A549 (cell line): ENCODE results near the gene NPLOC4. TPM values are rescaled to one million over a fixed set of nuclear protein-coding genes. Genes with fewer than 3 reads are reported as not detected.
"Not testable (repeated sequence)": the region's sequence is repeated elsewhere in the genome, so short reads cannot be mapped to it uniquely, and the experiment has no call there.

Source experiments
- ATAC-seq, 2 experiments: fragments of 200-7000 bp in 1 of 2; fragments of >200 bp in 1 of 2; cut with Nextera tagmentation in 1 of 2; cut with Tn5 transposase in 1 of 2; 3 replicates each; pipeline versions ENCODE4 v1.8.0 to v1.9.1; 2018 to 2020; ENCODE audit warnings: mild to moderate bottlenecking in 1 of 2, moderate library complexity in 1 of 2
- CTCF ChIA-PET: fragments of 300-600 bp; sonication (Branson Sonifier 250); formaldehyde crosslinking; extraction: SDS; loops from one replicate; lab custom pipeline; 2021; ENCODE audit warnings: antibody characterized with exemption, inconsistent platforms; lab: Yijun Ruan, JAX
- POLR2A ChIA-PET: fragments of 350-600 bp; formaldehyde crosslinking; extraction: SDS; loops from one replicate; lab custom pipeline; 2021; ENCODE audit warnings: antibody characterized with exemption, inconsistent platforms; lab: Yijun Ruan, JAX
- DNase-seq, 2 experiments: peaks; one replicate each; pipeline versions ENCODE4 v3.0.0 to v3.0.0-alpha.2; 2011 to 2016; ENCODE audit warnings: low read depth in 1 of 2, low spot score in 1 of 2
- FAIRE-seq: peaks from 2 replicates; lab custom pipeline; 2011; peaks lifted over from hg19 to GRCh38; lab: Jason Lieb, UNC
- H3K27ac ChIP-seq, 2 experiments: fragments of >200 bp; sonication (Bioruptor Twin); formaldehyde crosslinking; 3 replicates each; pipeline ENCODE4 v1.5.1; 2016 to 2017
- H3K4me1 ChIP-seq: fragments of >200 bp; sonication (Bioruptor Twin); formaldehyde crosslinking; 3 replicates; pipeline ENCODE4 v1.6.1; 2016
- H3K4me2 ChIP-seq: fragments of >200 bp; sonication (Bioruptor Twin); formaldehyde crosslinking; 3 replicates; pipeline ENCODE4 v1.6.1; 2016
- H3K4me3 ChIP-seq: fragments of >200 bp; sonication (Bioruptor Twin); formaldehyde crosslinking; 3 replicates; pipeline ENCODE4 v1.5.1; 2016
- H3K9me3 ChIP-seq: fragments of >200 bp; sonication (Bioruptor Twin); formaldehyde crosslinking; 3 replicates; pipeline ENCODE4 v1.6.1; 2016
- BHLHE40 ChIP-seq: IDR thresholded peaks from 2 replicates; pipeline ENCODE4 v1.6.1; 2012; ENCODE audit warnings: low read depth, low read length, inconsistent platforms
- CBX2 ChIP-seq: fragments of 200-600 bp; sonication (generic); IDR thresholded peaks from 2 replicates; pipeline ENCODE4 v1.6.1; 2016; ENCODE audit warnings: low read depth, mild to moderate bottlenecking, borderline replicate concordance
- CEBPB ChIP-seq, 2 experiments: fragments of >200 bp in 1 of 2; sonication (Bioruptor Twin) in 1 of 2; formaldehyde crosslinking in 1 of 2; IDR thresholded peaks; 2 replicates each; pipeline ENCODE4 v1.6.1; 2012 to 2016
- CHD2 ChIP-seq: fragments of 150-350 bp; IDR thresholded peaks from 2 replicates; pipeline ENCODE4 v1.6.1; 2014; ENCODE audit warnings: low read length; ENCODE audit not compliant: partially characterized antibody
- CTCF ChIP-seq: fragments of >200 bp; sonication (Bioruptor Twin); formaldehyde crosslinking; IDR thresholded peaks from 3 replicates; pipeline ENCODE4 v1.5.1; 2016
- EHF ChIP-seq: fragments of 250-450 bp; sonication (Bioruptor Pico); IDR thresholded peaks from 2 replicates; pipeline ENCODE4 v1.5.0; 2020; ENCODE audit warnings: mild to moderate bottlenecking
- ELK1 ChIP-seq: fragments of 150-350 bp; IDR thresholded peaks from 2 replicates; pipeline ENCODE4 v1.6.1; 2014; ENCODE audit warnings: low read depth, mild to moderate bottlenecking, low read length
- FOSL2 ChIP-seq, 2 experiments: fragments of 450-650 bp in 1 of 2; fragments of >200 bp in 1 of 2; sonication (Bioruptor Twin) in 1 of 2; formaldehyde crosslinking; IDR thresholded peaks; 2 replicates each; pipeline versions ENCODE4 v1.5.0 to v1.6.1; 2016 to 2020; ENCODE audit warnings: mild to moderate bottlenecking in 1 of 2, moderate library complexity in 1 of 2
- GATA3 ChIP-seq: IDR thresholded peaks from 2 replicates; pipeline ENCODE4 v1.6.1; 2012; ENCODE audit warnings: borderline replicate concordance
- HES2 ChIP-seq: fragments of >200 bp; sonication (Bioruptor Twin); formaldehyde crosslinking; IDR thresholded peaks from 2 replicates; pipeline ENCODE4 v1.6.1; 2016
- HOXA7 ChIP-seq: fragments of 250-450 bp; sonication (Bioruptor Pico); IDR thresholded peaks from 2 replicates; pipeline ENCODE4 v1.5.0; 2020; ENCODE audit warnings: mild to moderate bottlenecking, moderate library complexity
- JUNB ChIP-seq: fragments of >200 bp; sonication (Bioruptor Twin); formaldehyde crosslinking; IDR thresholded peaks from 2 replicates; pipeline ENCODE4 v1.6.1; 2016
- KDM5A ChIP-seq: fragments of 200-600 bp; sonication (generic); IDR thresholded peaks from 2 replicates; pipeline ENCODE4 v1.6.1; 2016; ENCODE audit warnings: antibody characterized with exemption, mild to moderate bottlenecking
- MAFK ChIP-seq: fragments of 450-650 bp; IDR thresholded peaks from 2 replicates; pipeline ENCODE4 v1.6.1; 2014; ENCODE audit not compliant: partially characterized antibody
- MAX ChIP-seq: IDR thresholded peaks from 2 replicates; pipeline ENCODE4 v1.6.1; 2012
- MYC ChIP-seq: IDR thresholded peaks from 2 replicates; pipeline ENCODE4 v1.6.1; 2012; ENCODE audit warnings: mild to moderate bottlenecking, inconsistent platforms, low read length, improper control_type of control experiment, borderline replicate concordance
- PHF8 ChIP-seq: fragments of 200-600 bp; sonication (generic); IDR thresholded peaks from 2 replicates; pipeline ENCODE4 v1.6.1; 2016; ENCODE audit warnings: low read depth, mild to moderate bottlenecking, antibody characterized with exemption, moderate library complexity, borderline replicate concordance
- POLR2A ChIP-seq: IDR thresholded peaks from 2 replicates; pipeline ENCODE4 v1.6.1; 2012; ENCODE audit warnings: mild to moderate bottlenecking, low read length
- POLR2AphosphoS2 ChIP-seq: conservative IDR thresholded peaks from 2 replicates; pipeline ENCODE4 v1.6.1; 2012; ENCODE audit warnings: low read length, improper control_type of control experiment, inconsistent platforms
- RARB ChIP-seq: fragments of 250-450 bp; sonication (Bioruptor Pico); IDR thresholded peaks from 2 replicates; pipeline ENCODE4 v1.8.0; 2021; ENCODE audit warnings: mild to moderate bottlenecking, moderate library complexity
- REST ChIP-seq: fragments of 200-600 bp; sonication (generic); IDR thresholded peaks from 2 replicates; pipeline ENCODE4 v1.6.1; 2016; ENCODE audit warnings: antibody characterized with exemption, mild to moderate bottlenecking, moderate library complexity
- RFX5 ChIP-seq: fragments of 450-650 bp; IDR thresholded peaks from 2 replicates; pipeline ENCODE4 v1.7.1; 2014; ENCODE audit warnings: antibody characterized with exemption, mild to moderate bottlenecking, moderate library complexity
- RNF2 ChIP-seq: fragments of 200-600 bp; sonication (generic); IDR thresholded peaks from 2 replicates; pipeline ENCODE4 v1.6.1; 2016; ENCODE audit warnings: low read depth, mild to moderate bottlenecking, antibody characterized with exemption, moderate library complexity, borderline replicate concordance
- TFCP2L1 ChIP-seq: fragments of 250-450 bp; sonication (Bioruptor Pico); IDR thresholded peaks from 2 replicates; pipeline ENCODE4 v1.5.0; 2021; ENCODE audit warnings: mild to moderate bottlenecking
- TP53 ChIP-seq: fragments of 250-450 bp; sonication (Bioruptor Pico); IDR thresholded peaks from 2 replicates; pipeline ENCODE4 v1.5.0; 2021; ENCODE audit warnings: mild to moderate bottlenecking, moderate library complexity
- USF2 ChIP-seq: fragments of 450-650 bp; IDR thresholded peaks from 2 replicates; pipeline ENCODE4 v1.6.1; 2014; ENCODE audit warnings: antibody characterized with exemption
- ZC3H11A ChIP-seq: fragments of 450-650 bp; IDR thresholded peaks from 2 replicates; pipeline ENCODE4 v1.6.1; 2014; ENCODE audit warnings: antibody characterized with exemption, mild to moderate bottlenecking
- WGBS: methylation state at CpG from one replicate; pipeline ENCODE4 v1.1.6; 2017; ENCODE audit errors: missing lambda C conversion rate; 5-methylcytosine and 5-hydroxymethylcytosine counted together
- polyA plus RNA-seq, 4 experiments: library from polyadenylated mRNA; depleted of rRNA in 3 of 4; stranded (reverse); fragments of >200 nt; fragmentation: RNase III in 1 of 4; extraction: RNeasy Plus Mini Kit Qiagen cat#74134 plus additional on column Dnase treatment in 1 of 4; gene quantifications; 2 replicates in 3 of 4; 3 replicates in 1 of 4; pipeline ENCODE4 v1.2.3, GENCODE V29; 2011 to 2017

NPLOC4 gene
- polyA plus RNA-seq, 2 of the 4 experiments (the other 2 are of a cell fraction): 98.5 to 101 TPM

GRCh38 chr17:81621494-81622130 is 15.3 kb downstream of the NPLOC4 start:
- ATAC-seq (peak; percentile 52 to 62; a peak in 4 of 6 replicates), DNase-seq (no peak), FAIRE-seq (no peak)
- Histone ChIP-seq H3K4me1 (no peaks in the 10 kb centered on the region), H3K4me2 (no peak overlapping the region), H3K4me3 (no peak overlapping the region), H3K9me3 (no peaks in the 10 kb centered on the region), H3K27ac (no peak overlapping the region)
- POLR2A ChIA-PET: no interaction called here
- WGBS: 91% methylated on average over 11 of the region's 11 CpGs
- TF ChIP-seq RFX5 (no peak), REST (no peak), CHD2 (no peak), CEBPB (IDR thresholded peaks at IDR 0.05) (no peak), HOXA7 (no peak), KDM5A (no peak), RARB (CRISPR knock-in tag) (no peak), POLR2A (no peak), EHF (CRISPR knock-in tag) (no peak), CTCF (no peak), POLR2AphosphoS2 (no peak), CBX2 (no peak), MYC (no peak)
- CTCF ChIA-PET: interaction anchor here (1.0 to 3.6 kb wide), 3 partner anchors 9 to 27 kb away, joined by 3 to 24 read pairs (median 6); no protein-coding TSS in a partner anchor

- H3K9me3 ChIP-seq, POLR2A ChIA-PET, H3K27ac ChIP-seq, FAIRE-seq, CTCF ChIA-PET, ATAC-seq, H3K4me1 ChIP-seq, DNase-seq, H3K4me2 ChIP-seq, H3K4me3 ChIP-seq: not testable (repeated sequence)
- whole genome bisulfite sequencing: 100% methylated on average over 3 of the region's 36 CpGs
These were observed 18.6 kb downstream of the NPLOC4 start for GRCh38 chr17:81618307-81618706.

- DNase-seq (no peak), ATAC-seq (no peak), FAIRE-seq (no peak)
- no peak overlapping the region for H3K4me2 ChIP-seq
- no peaks in the 10 kb centered on the region for H3K4me1 ChIP-seq
- CTCF ChIA-PET: interaction anchor here (1.2 to 7.1 kb wide), 2 partner anchors 11 to 16 kb away, joined by 3 to 59 read pairs; no protein-coding TSS in a partner anchor
- WGBS: 65% methylated on average over 7 of the region's 7 CpGs
- H3K27ac ChIP-seq: no peak overlapping the region
- POLR2A ChIA-PET: no interaction called here
- no peak overlapping the region for H3K4me3 ChIP-seq
- H3K9me3 ChIP-seq: no peaks in the 10 kb centered on the region
- TF ChIP-seq KDM5A: no peak
- TF ChIP-seq PHF8: no peak
- no peak for TF ChIP-seq HES2
- TF ChIP-seq CEBPB (IDR thresholded peaks at IDR 0.05): no peak
- no peak for TF ChIP-seq MAFK
- TF ChIP-seq USF2: no peak
- no peak for TF ChIP-seq MAX
- no peak for TF ChIP-seq JUNB
- no peak for TF ChIP-seq FOSL2 (IDR thresholded peaks at IDR 0.05)
- TF ChIP-seq FOSL2 (CRISPR knock-in tag; IDR thresholded peaks at IDR 0.05): no peak
- no peak for TF ChIP-seq GATA3
- TF ChIP-seq ZC3H11A: no peak
- TF ChIP-seq TP53 (CRISPR knock-in tag): no peak
- TF ChIP-seq ELK1: no peak
- TF ChIP-seq RNF2: no peak
- no peak for TF ChIP-seq BHLHE40
- TF ChIP-seq TFCP2L1: no peak
These were observed 20.0 kb downstream of the NPLOC4 start for GRCh38 chr17:81616877-81617276.
